Stimulated activated CD4-positive, alpha-beta T cell treated with anti-CD3 and anti-CD28 coated beads, Interleukin-1b, Interleukin-23, amount 100 ng/mL, for 4 hours (primary cell): ENCODE results near the gene TUBB8.
A peak's percentile ranks its signal among the peaks of the same experiment; 100 is the strongest.
"Not testable (repeated sequence)": the region's sequence is repeated elsewhere in the genome, so short reads cannot be mapped to it uniquely, and the experiment has no call there.

Experiments
- DNase-seq, 2 donors: peaks; one replicate each; pipeline ENCODE4 v3.0.0-alpha.2; 2020; ENCODE audit warnings: low read depth in 2 of 2

The TUBB8 gene

GRCh38 chr10:48996-49395 lies at the start of gene TUBB8:
TUBB8 (minus strand) TSS chr10:49296; CDS start chr10:49238, 58 bp downstream.
- DNase-seq = no peak

- DNase-seq = no peak
These were observed 47.4 kb upstream of the TUBB8 start for GRCh38 chr10:96466-96865.

- no peak for DNase-seq
These were observed 46.4 kb upstream of the TUBB8 start for GRCh38 chr10:95356-96115.

- DNase-seq = no peak
These were observed 45.5 kb upstream of the TUBB8 start for GRCh38 chr10:94613-95012.

- DNase-seq = no peak
These were observed 43.8 kb upstream of the TUBB8 start for GRCh38 chr10:92846-93245.

GRCh38 chr10:92153-92552 lies 43.1 kb upstream of the TUBB8 start:
- DNase-seq = no peak

- DNase-seq = no peak
These were observed 42.2 kb upstream of the TUBB8 start for GRCh38 chr10:91313-91712.

- no peak for DNase-seq
These were observed 41.1 kb upstream of the TUBB8 start for GRCh38 chr10:90161-90560.

- DNase-seq = no peak
These were observed 40.2 kb upstream of the TUBB8 start for GRCh38 chr10:89248-89647.

- no peak for DNase-seq
These were observed 39.2 kb upstream of the TUBB8 start for GRCh38 chr10:88253-88652.

GRCh38 chr10:87177-88080 lies 38.3 kb upstream of the TUBB8 start:
- no peak for DNase-seq

- no peak for DNase-seq
These were observed 36.9 kb upstream of the TUBB8 start for GRCh38 chr10:86031-86430.

- DNase-seq = no peak
These were observed 35.9 kb upstream of the TUBB8 start for GRCh38 chr10:85044-85443.

GRCh38 chr10:83930-84530 lies 34.9 kb upstream of the TUBB8 start:
- DNase-seq = no peak

- DNase-seq = no peak
These were observed 31.5 kb upstream of the TUBB8 start for GRCh38 chr10:80477-81105.

- no peak for DNase-seq
These were observed 30.6 kb upstream of the TUBB8 start for GRCh38 chr10:79532-80215.

GRCh38 chr10:78556-78955 lies 29.5 kb upstream of the TUBB8 start:
- no peak for DNase-seq

GRCh38 chr10:74266-74621 lies 25.1 kb upstream of the TUBB8 start:
- not testable (repeated sequence) for DNase-seq

- DNase-seq = peak; percentile 22 to 48
These were observed 24.6 kb upstream of the TUBB8 start for GRCh38 chr10:73543-74265.

GRCh38 chr10:68156-68555 lies 19.1 kb upstream of the TUBB8 start:
- not testable (repeated sequence) for DNase-seq

- DNase-seq = not testable (repeated sequence)
These were observed 830 bp upstream of the TUBB8 start for GRCh38 chr10:49926-50325.
